ENCODE measurements around the gene MAD1L1. TPM values are rescaled to one million over a fixed set of nuclear protein-coding genes. Genes with fewer than 3 reads are reported as not detected.

The MAD1L1 gene
- polyA plus RNA-seq, 1 experiment = 32.0 TPM

- no peak for DNase-seq (ENCODE audit: low read depth)
- POLR2A ChIA-PET = no interaction called here
- Histone ChIP-seq H3K4me3 (ENCODE audit: low read depth, low read length) (no peak overlapping the region), H3K27me3 (ENCODE audit: control insufficient read depth, insufficient read depth, low read length) (no peaks in the 10 kb centered on the region), H3K36me3 (ENCODE audit: control insufficient read depth, insufficient read depth, low read length) (peaks cover 18% of the 10 kb centered on the region)
- TF ChIP-seq CTCF (IDR thresholded peaks at IDR 0.05; ENCODE audit: insufficient read depth, low read depth, low read length) = no peak
- CTCF ChIA-PET = interaction anchor here (3.2 kb wide), 1 partner anchor 11 kb away, joined by 11 read pairs; no protein-coding TSS in a partner anchor
Measured at GRCh38 chr7:2259480-2259879, 26.7 kb upstream of the MAD1L1 start.

DNA sequence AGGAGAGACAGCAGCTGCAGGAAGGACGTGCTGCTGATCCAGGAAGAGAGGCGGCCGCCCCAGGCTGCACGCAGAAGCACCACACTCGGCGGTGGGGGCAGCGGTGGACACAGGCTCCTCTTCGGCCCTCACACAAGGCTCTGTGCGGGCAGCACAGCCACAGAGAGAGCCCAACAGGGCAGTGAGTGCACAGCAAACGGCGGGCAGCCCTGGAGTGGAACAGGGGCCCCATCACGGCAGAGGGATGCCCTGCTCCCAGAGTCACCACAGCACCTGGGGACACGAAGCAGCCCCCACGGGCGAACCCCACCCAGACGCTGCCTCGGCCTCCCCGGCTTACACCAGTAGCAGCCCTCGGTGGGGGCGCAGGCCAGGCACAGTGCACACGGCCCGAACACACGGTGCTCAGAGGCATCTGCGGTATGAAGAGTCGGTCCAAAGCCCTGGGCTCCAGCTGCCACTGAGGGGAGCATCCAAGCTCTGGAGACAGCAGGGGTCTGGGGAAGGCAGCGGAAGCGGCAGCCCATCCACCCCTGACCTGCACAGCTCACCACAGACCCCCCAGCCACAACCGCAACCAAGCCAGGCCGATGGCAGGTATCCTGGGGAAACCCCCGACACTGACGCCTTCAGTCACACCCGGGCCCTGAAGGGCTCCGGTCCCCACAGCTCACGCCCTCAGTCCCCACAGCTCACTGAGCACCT, 26.1 kb upstream of the MAD1L1 start:
- POLR2A ChIA-PET = no interaction called here
- TF ChIP-seq CTCF (IDR thresholded peaks at IDR 0.05; ENCODE audit: insufficient read depth, low read depth, low read length) = no peak
- Histone ChIP-seq H3K27me3 (ENCODE audit: control insufficient read depth, insufficient read depth, low read length) (no peaks in the 10 kb centered on the region), H3K36me3 (ENCODE audit: control insufficient read depth, insufficient read depth, low read length) (peaks cover 16% of the 10 kb centered on the region), H3K4me3 (ENCODE audit: low read depth, low read length) (no peak overlapping the region)
- no peak for DNase-seq (ENCODE audit: low read depth)
- CTCF ChIA-PET = interaction anchor here (0.6 to 3.2 kb wide), 2 partner anchors 10 to 72 kb away, joined by 4 to 11 read pairs; no protein-coding TSS in a partner anchor

GRCh38 chr7:2257651-2258050, 24.9 kb upstream of the MAD1L1 start:
- Histone ChIP-seq H3K27me3 (ENCODE audit: control insufficient read depth, insufficient read depth, low read length) (no peaks in the 10 kb centered on the region), H3K4me3 (ENCODE audit: low read depth, low read length) (no peak overlapping the region), H3K36me3 (ENCODE audit: control insufficient read depth, insufficient read depth, low read length) (peaks cover 15% of the 10 kb centered on the region)
- CTCF ChIA-PET = no interaction called here
- DNase-seq (ENCODE audit: low read depth) = no peak
- no peak for TF ChIP-seq CTCF (IDR thresholded peaks at IDR 0.05; ENCODE audit: insufficient read depth, low read depth, low read length)
- POLR2A ChIA-PET = no interaction called here

- no peak for DNase-seq (ENCODE audit: low read depth)
- ChIA-PET POLR2A (no interaction called here), CTCF (no interaction called here)
- Histone ChIP-seq H3K4me3 (ENCODE audit: low read depth, low read length) (no peak overlapping the region), H3K36me3 (ENCODE audit: control insufficient read depth, insufficient read depth, low read length) (peaks cover 15% of the 10 kb centered on the region), H3K27me3 (ENCODE audit: control insufficient read depth, insufficient read depth, low read length) (no peaks in the 10 kb centered on the region)
- TF ChIP-seq CTCF (IDR thresholded peaks at IDR 0.05; ENCODE audit: insufficient read depth, low read depth, low read length) = no peak
Measured at GRCh38 chr7:2257046-2257551, 24.4 kb upstream of the MAD1L1 start.

DNA sequence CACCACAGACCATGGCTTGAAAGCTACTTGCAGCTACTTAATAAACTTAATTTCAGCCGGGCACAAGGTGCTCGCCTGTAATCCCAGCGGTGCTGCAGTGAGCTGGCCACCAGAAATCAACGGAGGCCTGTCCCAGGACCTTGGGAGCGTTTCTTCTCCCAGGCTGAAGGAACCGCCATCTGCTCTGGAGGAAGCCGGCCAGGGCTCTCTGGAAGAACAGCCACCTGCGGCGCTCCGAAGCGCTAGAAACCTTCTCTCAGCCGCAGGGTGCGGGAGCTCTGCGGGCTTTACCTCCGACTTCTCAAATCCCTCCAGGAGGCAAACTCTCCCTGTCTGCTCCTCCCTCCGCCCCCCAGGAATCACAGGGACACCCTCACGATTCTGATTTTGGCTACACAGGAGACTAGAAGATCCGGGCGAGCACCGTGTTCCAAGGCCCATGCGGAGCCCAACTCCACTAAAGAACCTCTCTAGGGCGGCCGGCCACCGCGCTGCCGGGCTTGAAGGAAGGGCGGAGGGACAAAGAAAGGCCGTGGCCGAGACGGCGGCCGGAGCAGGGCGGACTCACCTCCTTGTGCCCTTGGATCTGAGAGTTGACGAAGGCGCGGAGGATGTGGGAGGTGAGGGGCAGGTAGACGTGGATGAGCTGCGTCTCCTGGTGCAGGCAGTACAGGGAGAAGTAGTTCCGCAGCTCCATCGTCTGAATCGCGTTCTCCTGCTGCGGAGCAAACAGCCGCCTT, 23.7 kb upstream of the MAD1L1 start:
- ChIA-PET POLR2A (no interaction called here), CTCF (no interaction called here)
- DNase-seq (ENCODE audit: low read depth) = no peak
- no peaks in the 10 kb centered on the region for H3K27me3 ChIP-seq (ENCODE audit: control insufficient read depth, insufficient read depth, low read length)
- H3K36me3 ChIP-seq (ENCODE audit: control insufficient read depth, insufficient read depth, low read length) = peaks cover 15% of the 10 kb centered on the region
- no peak overlapping the region for H3K4me3 ChIP-seq (ENCODE audit: low read depth, low read length)
- no peak for TF ChIP-seq CTCF (IDR thresholded peaks at IDR 0.05; ENCODE audit: insufficient read depth, low read depth, low read length)
